ENCODE measurements around the gene ZMAT3. TPM values are rescaled to one million over a fixed set of nuclear protein-coding genes. Genes with fewer than 3 reads are reported as not detected.
"Not testable (repeated sequence)": the region's sequence is repeated elsewhere in the genome, so short reads cannot be mapped to it uniquely, and the experiment has no call there.

ZMAT3 gene
- total RNA-seq, 2 donors from 2014 or later: 9.6 to 12.7 TPM

DNA sequence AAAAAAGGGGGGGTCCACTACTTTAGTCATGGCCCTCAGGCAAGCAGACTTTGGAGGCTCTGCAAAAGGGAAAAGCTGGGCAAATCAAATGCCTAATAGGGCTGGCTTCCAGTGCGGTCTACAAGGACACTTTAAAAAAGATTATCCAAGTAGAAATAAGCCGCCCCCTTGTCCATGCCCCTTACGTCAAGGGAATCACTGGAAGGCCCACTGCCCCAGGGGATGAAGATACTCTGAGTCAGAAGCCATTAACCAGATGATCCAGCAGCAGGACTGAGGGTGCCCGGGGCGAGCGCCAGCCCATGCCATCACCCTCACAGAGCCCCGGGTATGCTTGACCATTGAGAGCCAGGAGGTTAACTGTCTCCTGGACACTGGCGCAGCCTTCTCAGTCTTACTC lies 15.3 kb downstream of the ZMAT3 start:
- H3K27me3 ChIP-seq: no peaks in the 10 kb centered on the region
- no peaks in the 10 kb centered on the region for H3K4me1 ChIP-seq
- no peak for TF ChIP-seq CTCF (IDR thresholded peaks at IDR 0.05)
- no peak overlapping the region for H3K27ac ChIP-seq
- no peak for DNase-seq
- no peaks in the 10 kb centered on the region for H3K36me3 ChIP-seq
- H3K9me3 ChIP-seq: no peaks in the 10 kb centered on the region
- no peak overlapping the region for H3K4me3 ChIP-seq
- no peak overlapping the region for H3K9ac ChIP-seq (ENCODE audit: low read depth in 2 of 2, low read length in 2 of 2)
- intact Hi-C loops (cut with DNase I): no loop called here

DNA sequence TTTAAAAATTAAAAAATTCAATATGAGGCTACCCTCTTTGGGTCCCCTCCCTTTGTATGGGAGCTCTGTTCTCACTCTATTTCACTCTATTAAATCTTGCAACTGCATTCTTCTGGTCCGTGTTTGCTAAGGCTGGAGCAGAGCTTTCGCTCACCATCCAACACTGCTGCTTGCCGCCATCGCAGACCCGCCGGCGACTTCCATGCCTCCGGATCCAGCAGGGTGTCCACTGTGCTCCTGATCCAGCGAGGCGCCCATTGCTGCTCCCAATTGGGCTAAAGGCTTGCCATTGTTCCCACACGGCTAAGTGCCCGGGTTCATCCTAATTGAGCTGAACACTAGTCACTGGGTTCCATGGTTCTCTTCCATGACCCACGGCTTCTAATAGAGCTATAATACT lies 17.0 kb downstream of the ZMAT3 start:
- H3K9me3 ChIP-seq; H3K27ac ChIP-seq; H3K9ac ChIP-seq (ENCODE audit: low read depth in 2 of 2, low read length in 2 of 2); H3K4me3 ChIP-seq; H3K27me3 ChIP-seq; DNase-seq; H3K36me3 ChIP-seq; intact Hi-C loops (cut with DNase I); H3K4me1 ChIP-seq: not testable (repeated sequence)

DNA sequence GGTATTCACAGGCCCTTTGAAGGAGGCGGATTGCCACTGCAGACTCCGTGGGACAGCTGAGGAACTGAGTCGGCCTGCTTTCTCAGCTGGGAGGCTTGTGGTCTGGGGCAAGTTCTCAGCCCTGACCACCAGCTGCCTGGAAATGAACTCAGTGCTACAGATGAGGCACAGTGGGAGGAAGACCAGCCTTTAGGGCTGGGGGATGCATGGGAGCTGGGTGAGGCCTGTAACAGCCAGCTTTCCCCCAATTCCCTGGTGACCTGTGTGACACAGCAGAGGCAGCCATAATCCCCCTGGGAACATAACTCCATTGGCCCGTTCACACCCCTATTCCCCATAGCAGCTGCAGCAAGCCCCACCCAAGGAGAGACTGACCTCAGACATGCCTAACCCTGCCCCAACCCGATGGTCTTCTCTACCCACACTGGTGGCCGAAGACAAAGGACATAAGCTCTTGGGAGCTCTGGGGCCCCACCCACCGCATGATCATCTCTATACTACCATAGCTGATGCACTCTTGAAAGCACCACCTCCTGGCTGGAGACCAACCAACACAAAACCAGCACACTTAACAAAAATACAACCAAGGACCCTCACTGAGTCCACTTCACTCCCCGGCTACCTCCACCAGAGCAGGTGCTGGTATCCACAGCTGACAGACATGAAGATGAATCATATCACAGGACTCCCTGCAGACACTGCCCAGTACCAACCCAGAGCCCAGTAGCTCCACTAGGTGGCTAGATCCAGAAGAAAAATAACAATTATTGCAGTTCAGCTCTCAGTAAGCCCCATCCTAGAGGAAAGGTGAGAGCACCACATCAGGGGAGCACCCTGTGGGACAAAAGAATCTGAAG lies 24.9 kb downstream of the ZMAT3 start:
- no peak for TF ChIP-seq CTCF (IDR thresholded peaks at IDR 0.05)
- no peaks in the 10 kb centered on the region for H3K36me3 ChIP-seq
- DNase-seq: no peak
- H3K27me3 ChIP-seq: no peaks in the 10 kb centered on the region
- H3K27ac ChIP-seq: no peak overlapping the region
- no peaks in the 10 kb centered on the region for H3K9me3 ChIP-seq
- no peaks in the 10 kb centered on the region for H3K4me1 ChIP-seq
- no peak overlapping the region for H3K9ac ChIP-seq (ENCODE audit: low read depth in 2 of 2, low read length in 2 of 2)
- intact Hi-C loops (cut with DNase I): no loop called here
- H3K4me3 ChIP-seq: no peak overlapping the region

GRCh38 chr3:179045719-179046402 lies 25.7 kb downstream of the ZMAT3 start:
- intact Hi-C loops (cut with DNase I): no loop called here
- H3K4me3 ChIP-seq: no peak overlapping the region
- H3K27ac ChIP-seq: no peak overlapping the region
- TF ChIP-seq CTCF (IDR thresholded peaks at IDR 0.05): no peak
- no peaks in the 10 kb centered on the region for H3K27me3 ChIP-seq
- no peaks in the 10 kb centered on the region for H3K9me3 ChIP-seq
- H3K4me1 ChIP-seq: no peaks in the 10 kb centered on the region
- no peaks in the 10 kb centered on the region for H3K36me3 ChIP-seq
- no peak overlapping the region for H3K9ac ChIP-seq (ENCODE audit: low read depth in 2 of 2, low read length in 2 of 2)
- DNase-seq: no peak

DNA sequence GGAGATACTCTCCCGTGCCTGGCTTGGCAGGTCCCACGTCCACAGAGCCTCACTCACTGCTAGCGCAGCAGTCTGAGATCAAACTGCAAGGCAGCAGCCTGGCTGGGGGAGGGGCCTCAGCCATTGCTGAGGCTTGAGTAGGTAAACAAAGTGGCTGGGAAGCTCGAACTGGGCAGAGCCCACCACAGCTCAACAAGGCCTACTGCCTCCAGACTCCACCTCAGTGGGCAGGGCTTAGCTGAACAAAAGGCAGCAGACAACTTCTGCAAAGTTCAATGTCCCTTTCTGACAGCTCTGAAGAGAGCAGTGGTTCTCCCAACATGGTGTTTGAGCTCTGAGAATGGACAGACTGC lies 32.7 kb downstream of the ZMAT3 start:
- intact Hi-C loops (cut with DNase I); H3K9me3 ChIP-seq; H3K9ac ChIP-seq (ENCODE audit: low read depth in 2 of 2, low read length in 2 of 2); H3K27ac ChIP-seq; H3K4me1 ChIP-seq; H3K36me3 ChIP-seq; H3K4me3 ChIP-seq; DNase-seq; H3K27me3 ChIP-seq: not testable (repeated sequence)

DNA sequence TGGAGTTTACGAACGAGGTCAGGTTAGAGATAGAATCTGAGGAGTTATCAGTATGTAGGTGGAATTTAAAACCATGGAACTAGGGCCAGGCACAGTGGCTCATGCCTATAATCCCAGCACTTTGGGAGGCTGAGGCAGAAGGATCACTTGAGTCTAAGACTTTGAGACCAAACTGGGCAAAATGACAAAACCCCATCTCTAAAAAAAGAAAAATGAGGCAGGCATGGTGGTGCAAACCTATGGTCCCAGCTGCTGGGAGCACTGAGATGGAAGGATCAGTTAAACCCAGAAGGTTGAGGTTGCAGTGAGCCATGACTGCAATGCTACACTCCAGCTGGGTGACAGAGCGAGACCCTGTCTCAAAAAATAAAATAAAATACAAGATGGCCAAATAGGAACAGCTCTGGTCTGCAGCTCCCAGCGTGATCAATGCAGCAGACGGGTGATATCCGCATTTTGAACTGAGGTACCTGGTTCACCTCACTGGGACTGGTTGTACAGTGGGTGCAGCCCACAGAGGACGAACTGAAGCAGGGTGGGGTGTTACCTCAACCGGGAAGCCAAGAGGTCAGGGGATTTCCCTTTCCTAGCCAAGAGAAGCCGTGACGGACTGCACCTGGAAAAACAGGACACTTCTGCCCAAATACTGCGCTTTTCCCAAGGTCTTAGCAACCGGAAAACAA lies 33.3 kb downstream of the ZMAT3 start:
- H3K4me3 ChIP-seq: no peak overlapping the region
- intact Hi-C loops (cut with DNase I): no loop called here
- no peaks in the 10 kb centered on the region for H3K36me3 ChIP-seq
- H3K27ac ChIP-seq: no peak overlapping the region
- no peak overlapping the region for H3K9ac ChIP-seq (ENCODE audit: low read depth in 2 of 2, low read length in 2 of 2)
- DNase-seq: no peak
- no peaks in the 10 kb centered on the region for H3K27me3 ChIP-seq
- no peaks in the 10 kb centered on the region for H3K4me1 ChIP-seq
- no peak for TF ChIP-seq CTCF (IDR thresholded peaks at IDR 0.05)
- H3K9me3 ChIP-seq: no peaks in the 10 kb centered on the region
